ENCODE results near the gene RANBP9.

- TF ChIP-seq CTCF (IDR thresholded peaks at IDR 0.05; ENCODE audit: extremely low read depth in 1 of 2, insufficient read depth in 1 of 2, low read depth in 1 of 2, low read length in 2 of 2), result no peak
- no peak for TF ChIP-seq POLR2AphosphoS5 (IDR thresholded peaks at IDR 0.05; ENCODE audit: insufficient read depth, low read depth, low read length)
- no peak for TF ChIP-seq EZH2 (IDR thresholded peaks at IDR 0.05; ENCODE audit: borderline replicate concordance, low read depth, low read length, severe bottlenecking)
- no peak for TF ChIP-seq POLR2A (IDR thresholded peaks at IDR 0.05; ENCODE audit: low read depth, low read length)
Observed at GRCh38 chr6:13718123-13718458, 6.5 kb upstream of the RANBP9 start.

Measured in endothelial cell of umbilical vein (primary cell).